H1 (cell line): ENCODE results near the gene SPATS1. TPM values are rescaled to one million over a fixed set of nuclear protein-coding genes. Genes with fewer than 3 reads are reported as not detected.

ENCODE experiments used
- EGR1 ChIP-seq: IDR thresholded peaks from 2 replicates; pipeline ENCODE4 v1.6.1; 2011; ENCODE audit warnings: low read depth, low read length, borderline replicate concordance
- MAFK ChIP-seq: IDR thresholded peaks from 2 replicates; pipeline ENCODE4 v1.6.1; 2012; ENCODE audit warnings: low read depth, mild to moderate bottlenecking, improper control_type of control experiment, low read length
- RBBP5 ChIP-seq: IDR thresholded peaks from 2 replicates; pipeline ENCODE4 v1.7.1; 2012; ENCODE audit warnings: low read depth, mild to moderate bottlenecking, inconsistent platforms, low read length, moderate library complexity, borderline replicate concordance
- RFX5 ChIP-seq: IDR thresholded peaks from 2 replicates; pipeline ENCODE4 v1.6.1; 2011; ENCODE audit warnings: low read depth, low read length, improper control_type of control experiment, borderline replicate concordance
- SIRT6 ChIP-seq: IDR thresholded peaks from one replicate; pipeline ENCODE4 v1.7.1; 2012; ENCODE audit warnings: low read length, inconsistent platforms
- SIX5 ChIP-seq: IDR thresholded peaks from 2 replicates; pipeline ENCODE4 v1.6.1; 2011; ENCODE audit warnings: mild to moderate bottlenecking, low read depth, low read length
- TAF1 ChIP-seq: IDR thresholded peaks from 2 replicates; pipeline ENCODE4 v1.6.1; 2011; ENCODE audit warnings: mild to moderate bottlenecking, low read depth, low read length
- TBP ChIP-seq: IDR thresholded peaks from 2 replicates; pipeline ENCODE4 v1.6.1; 2011; ENCODE audit warnings: low read depth, low read length, improper control_type of control experiment
- TEAD4 ChIP-seq: IDR thresholded peaks from 2 replicates; pipeline ENCODE4 v1.6.1; 2012; ENCODE audit warnings: low read depth, low read length, inconsistent platforms, mixed read lengths
- ZNF274 ChIP-seq: IDR thresholded peaks from 2 replicates; pipeline ENCODE4 v1.7.0; 2012; ENCODE audit warnings: low read length, borderline replicate concordance; ENCODE audit errors: extremely low read depth
- polyA plus RNA-seq, 7 experiments: library from polyadenylated mRNA; depleted of rRNA in 3 of 7; stranded (reverse) in 5 of 7; unstranded in 2 of 7; fragments of >200 nt in 5 of 7; fragments of 200-250 nt in 2 of 7; gene quantifications; 1 replicate in 5 of 7; 2 replicates in 1 of 7; 4 replicates in 1 of 7; pipeline versions ENCODE4 v1.2.1 to v1.2.3, GENCODE V29; 2011 to 2013; ENCODE audit warnings: missing spikeins in 2 of 7, mixed read lengths in 2 of 7
- total RNA-seq: library from RNA; stranded (reverse); fragmentation: NEBNext Ultra II Directional; extraction: Animal tissue kit (Norgen Biotek cat#: 25700); gene quantifications from 2 replicates; pipeline ENCODE4 v1.2.1, GENCODE V29; 2021
- TF ChIP-seq, protein P1 (sequence below): fragments of 300-600 bp; sonication (generic); IDR thresholded peaks from 2 replicates; pipeline ENCODE4 v1.7.1; 2012; ENCODE audit warnings: low read length, moderate library complexity, mild to moderate bottlenecking, inconsistent platforms; ENCODE audit not compliant: insufficient replicate concordance

SPATS1 gene
- total and polyA plus RNA-seq, 2 of the 8 experiments (the other 6 are each of a cell fraction or from before 2014, with no cell fraction given): not detected

DNA sequence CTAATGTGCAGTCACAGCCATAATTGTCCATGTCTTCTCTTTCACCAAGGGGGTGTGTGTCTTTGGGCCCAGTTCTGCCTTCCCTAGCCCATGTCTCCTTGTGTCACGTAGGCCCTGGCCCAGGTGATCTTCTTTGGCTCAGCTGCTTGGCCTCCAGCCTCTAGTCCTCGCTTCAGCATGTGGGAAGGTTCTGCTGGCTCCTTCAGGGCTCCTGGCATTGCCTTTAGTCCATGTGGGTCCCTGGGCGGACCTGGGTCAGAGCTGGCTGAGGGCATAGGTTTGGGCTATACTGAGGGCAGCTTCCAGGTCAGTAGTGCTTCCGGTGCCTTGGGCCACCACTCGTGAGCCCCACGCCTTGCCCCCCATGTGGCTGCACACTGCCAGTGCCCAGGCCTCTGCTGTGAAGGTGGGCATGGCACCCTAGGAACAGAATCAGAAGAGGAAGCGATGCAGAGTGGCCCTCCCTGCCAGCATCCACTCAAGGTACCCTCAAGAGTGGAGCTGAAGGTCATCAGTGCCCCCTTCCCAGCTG is 42.1 kb upstream of the SPATS1 start (continued):
- TF ChIP-seq, protein P1, sequence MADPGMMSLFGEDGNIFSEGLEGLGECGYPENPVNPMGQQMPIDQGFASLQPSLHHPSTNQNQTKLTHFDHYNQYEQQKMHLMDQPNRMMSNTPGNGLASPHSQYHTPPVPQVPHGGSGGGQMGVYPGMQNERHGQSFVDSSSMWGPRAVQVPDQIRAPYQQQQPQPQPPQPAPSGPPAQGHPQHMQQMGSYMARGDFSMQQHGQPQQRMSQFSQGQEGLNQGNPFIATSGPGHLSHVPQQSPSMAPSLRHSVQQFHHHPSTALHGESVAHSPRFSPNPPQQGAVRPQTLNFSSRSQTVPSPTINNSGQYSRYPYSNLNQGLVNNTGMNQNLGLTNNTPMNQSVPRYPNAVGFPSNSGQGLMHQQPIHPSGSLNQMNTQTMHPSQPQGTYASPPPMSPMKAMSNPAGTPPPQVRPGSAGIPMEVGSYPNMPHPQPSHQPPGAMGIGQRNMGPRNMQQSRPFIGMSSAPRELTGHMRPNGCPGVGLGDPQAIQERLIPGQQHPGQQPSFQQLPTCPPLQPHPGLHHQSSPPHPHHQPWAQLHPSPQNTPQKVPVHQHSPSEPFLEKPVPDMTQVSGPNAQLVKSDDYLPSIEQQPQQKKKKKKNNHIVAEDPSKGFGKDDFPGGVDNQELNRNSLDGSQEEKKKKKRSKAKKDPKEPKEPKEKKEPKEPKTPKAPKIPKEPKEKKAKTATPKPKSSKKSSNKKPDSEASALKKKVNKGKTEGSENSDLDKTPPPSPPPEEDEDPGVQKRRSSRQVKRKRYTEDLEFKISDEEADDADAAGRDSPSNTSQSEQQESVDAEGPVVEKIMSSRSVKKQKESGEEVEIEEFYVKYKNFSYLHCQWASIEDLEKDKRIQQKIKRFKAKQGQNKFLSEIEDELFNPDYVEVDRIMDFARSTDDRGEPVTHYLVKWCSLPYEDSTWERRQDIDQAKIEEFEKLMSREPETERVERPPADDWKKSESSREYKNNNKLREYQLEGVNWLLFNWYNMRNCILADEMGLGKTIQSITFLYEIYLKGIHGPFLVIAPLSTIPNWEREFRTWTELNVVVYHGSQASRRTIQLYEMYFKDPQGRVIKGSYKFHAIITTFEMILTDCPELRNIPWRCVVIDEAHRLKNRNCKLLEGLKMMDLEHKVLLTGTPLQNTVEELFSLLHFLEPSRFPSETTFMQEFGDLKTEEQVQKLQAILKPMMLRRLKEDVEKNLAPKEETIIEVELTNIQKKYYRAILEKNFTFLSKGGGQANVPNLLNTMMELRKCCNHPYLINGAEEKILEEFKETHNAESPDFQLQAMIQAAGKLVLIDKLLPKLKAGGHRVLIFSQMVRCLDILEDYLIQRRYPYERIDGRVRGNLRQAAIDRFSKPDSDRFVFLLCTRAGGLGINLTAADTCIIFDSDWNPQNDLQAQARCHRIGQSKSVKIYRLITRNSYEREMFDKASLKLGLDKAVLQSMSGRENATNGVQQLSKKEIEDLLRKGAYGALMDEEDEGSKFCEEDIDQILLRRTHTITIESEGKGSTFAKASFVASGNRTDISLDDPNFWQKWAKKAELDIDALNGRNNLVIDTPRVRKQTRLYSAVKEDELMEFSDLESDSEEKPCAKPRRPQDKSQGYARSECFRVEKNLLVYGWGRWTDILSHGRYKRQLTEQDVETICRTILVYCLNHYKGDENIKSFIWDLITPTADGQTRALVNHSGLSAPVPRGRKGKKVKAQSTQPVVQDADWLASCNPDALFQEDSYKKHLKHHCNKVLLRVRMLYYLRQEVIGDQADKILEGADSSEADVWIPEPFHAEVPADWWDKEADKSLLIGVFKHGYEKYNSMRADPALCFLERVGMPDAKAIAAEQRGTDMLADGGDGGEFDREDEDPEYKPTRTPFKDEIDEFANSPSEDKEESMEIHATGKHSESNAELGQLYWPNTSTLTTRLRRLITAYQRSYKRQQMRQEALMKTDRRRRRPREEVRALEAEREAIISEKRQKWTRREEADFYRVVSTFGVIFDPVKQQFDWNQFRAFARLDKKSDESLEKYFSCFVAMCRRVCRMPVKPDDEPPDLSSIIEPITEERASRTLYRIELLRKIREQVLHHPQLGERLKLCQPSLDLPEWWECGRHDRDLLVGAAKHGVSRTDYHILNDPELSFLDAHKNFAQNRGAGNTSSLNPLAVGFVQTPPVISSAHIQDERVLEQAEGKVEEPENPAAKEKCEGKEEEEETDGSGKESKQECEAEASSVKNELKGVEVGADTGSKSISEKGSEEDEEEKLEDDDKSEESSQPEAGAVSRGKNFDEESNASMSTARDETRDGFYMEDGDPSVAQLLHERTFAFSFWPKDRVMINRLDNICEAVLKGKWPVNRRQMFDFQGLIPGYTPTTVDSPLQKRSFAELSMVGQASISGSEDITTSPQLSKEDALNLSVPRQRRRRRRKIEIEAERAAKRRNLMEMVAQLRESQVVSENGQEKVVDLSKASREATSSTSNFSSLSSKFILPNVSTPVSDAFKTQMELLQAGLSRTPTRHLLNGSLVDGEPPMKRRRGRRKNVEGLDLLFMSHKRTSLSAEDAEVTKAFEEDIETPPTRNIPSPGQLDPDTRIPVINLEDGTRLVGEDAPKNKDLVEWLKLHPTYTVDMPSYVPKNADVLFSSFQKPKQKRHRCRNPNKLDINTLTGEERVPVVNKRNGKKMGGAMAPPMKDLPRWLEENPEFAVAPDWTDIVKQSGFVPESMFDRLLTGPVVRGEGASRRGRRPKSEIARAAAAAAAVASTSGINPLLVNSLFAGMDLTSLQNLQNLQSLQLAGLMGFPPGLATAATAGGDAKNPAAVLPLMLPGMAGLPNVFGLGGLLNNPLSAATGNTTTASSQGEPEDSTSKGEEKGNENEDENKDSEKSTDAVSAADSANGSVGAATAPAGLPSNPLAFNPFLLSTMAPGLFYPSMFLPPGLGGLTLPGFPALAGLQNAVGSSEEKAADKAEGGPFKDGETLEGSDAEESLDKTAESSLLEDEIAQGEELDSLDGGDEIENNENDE: no peak
- TF ChIP-seq TBP (no peak), ZNF274 (no peak), RBBP5 (no peak), SIX5 (no peak), RFX5 (no peak), EGR1 (no peak), TAF1 (no peak), TEAD4 (no peak), MAFK (no peak), SIRT6 (no peak)
- TF ChIP-seq, all 59 proteins: peak for 0
